ENCODE data around the gene WWOX. TPM values are rescaled to one million over a fixed set of nuclear protein-coding genes. Genes with fewer than 3 reads are reported as not detected.

The WWOX gene
- polyA plus RNA-seq, 1 donor (not counting 4 experiments of a cell fraction or from before 2014, with no cell fraction given): 5.1 TPM

- Histone ChIP-seq H3K4me2 (ENCODE audit: control insufficient read depth, extremely low read depth, insufficient read depth, low read depth, low read length) (no peak overlapping the region), H3K27me3 (ENCODE audit: control insufficient read depth, extremely low read depth, insufficient read depth, low read length) (no peaks in the 10 kb centered on the region), H4K20me1 (ENCODE audit: control insufficient read depth, extremely low read depth, insufficient read depth, low read length) (no peaks in the 10 kb centered on the region), H3K36me3 (ENCODE audit: control insufficient read depth in 2 of 2, extremely low read depth in 1 of 2, insufficient read depth in 2 of 2, low read length in 2 of 2) (no peaks in the 10 kb centered on the region), H3K79me2 (ENCODE audit: control insufficient read depth, insufficient read depth, low read length) (no peaks in the 10 kb centered on the region), H2AFZ (ENCODE audit: control insufficient read depth, low read length) (no peak overlapping the region), H3K4me1 (ENCODE audit: control insufficient read depth, extremely low read depth, insufficient read depth, low read length) (peaks cover 3% of the 10 kb centered on the region), H3K9ac (ENCODE audit: control insufficient read depth, extremely low read depth, insufficient read depth, low read length) (no peak overlapping the region), H3K9me1 (ENCODE audit: control insufficient read depth, extremely low read depth, insufficient read depth, low read length) (no peaks in the 10 kb centered on the region), H3K27ac (ENCODE audit: control insufficient read depth, insufficient read depth, low read length) (no peak overlapping the region), H3K4me3 (ENCODE audit: control insufficient read depth in 2 of 3, extremely low read depth in 1 of 3, insufficient read depth in 2 of 3, low read depth in 1 of 3, low read length in 3 of 3) (no peak overlapping the region), H3K9me3 (ENCODE audit: control insufficient read depth, low read depth, low read length) (no peaks in the 10 kb centered on the region)
- DNase-seq (ENCODE audit: low read depth, low spot score): no peak
- no peak for FAIRE-seq
- TF ChIP-seq, protein P1, sequence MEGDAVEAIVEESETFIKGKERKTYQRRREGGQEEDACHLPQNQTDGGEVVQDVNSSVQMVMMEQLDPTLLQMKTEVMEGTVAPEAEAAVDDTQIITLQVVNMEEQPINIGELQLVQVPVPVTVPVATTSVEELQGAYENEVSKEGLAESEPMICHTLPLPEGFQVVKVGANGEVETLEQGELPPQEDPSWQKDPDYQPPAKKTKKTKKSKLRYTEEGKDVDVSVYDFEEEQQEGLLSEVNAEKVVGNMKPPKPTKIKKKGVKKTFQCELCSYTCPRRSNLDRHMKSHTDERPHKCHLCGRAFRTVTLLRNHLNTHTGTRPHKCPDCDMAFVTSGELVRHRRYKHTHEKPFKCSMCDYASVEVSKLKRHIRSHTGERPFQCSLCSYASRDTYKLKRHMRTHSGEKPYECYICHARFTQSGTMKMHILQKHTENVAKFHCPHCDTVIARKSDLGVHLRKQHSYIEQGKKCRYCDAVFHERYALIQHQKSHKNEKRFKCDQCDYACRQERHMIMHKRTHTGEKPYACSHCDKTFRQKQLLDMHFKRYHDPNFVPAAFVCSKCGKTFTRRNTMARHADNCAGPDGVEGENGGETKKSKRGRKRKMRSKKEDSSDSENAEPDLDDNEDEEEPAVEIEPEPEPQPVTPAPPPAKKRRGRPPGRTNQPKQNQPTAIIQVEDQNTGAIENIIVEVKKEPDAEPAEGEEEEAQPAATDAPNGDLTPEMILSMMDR (optimal IDR thresholded peaks at IDR 0.05 in 1 of 3, IDR thresholded peaks at IDR 0.05 in 1 of 3, conservative IDR thresholded peaks at IDR 0.05 in 1 of 3; ENCODE audit: extremely low read depth in 1 of 3, insufficient read depth in 2 of 3, low read length in 3 of 3): no peak
- TF ChIP-seq EZH2 (IDR thresholded peaks at IDR 0.05; ENCODE audit: low read length): no peak
- dilution Hi-C loops (cut with MboI; ENCODE audit: extremely low pct_ligation_motif_present, low sequenced_read_pairs): no loop called here
Measured at GRCh38 chr16:79092846-79093245, 993.4 kb downstream of the WWOX start.

- TF ChIP-seq, protein P1 (optimal IDR thresholded peaks at IDR 0.05 in 1 of 3, IDR thresholded peaks at IDR 0.05 in 1 of 3, conservative IDR thresholded peaks at IDR 0.05 in 1 of 3; ENCODE audit: extremely low read depth in 1 of 3, insufficient read depth in 2 of 3, low read length in 3 of 3): no peak
- TF ChIP-seq EZH2 (IDR thresholded peaks at IDR 0.05; ENCODE audit: low read length): no peak
- Histone ChIP-seq H3K79me2 (ENCODE audit: control insufficient read depth, insufficient read depth, low read length) (no peaks in the 10 kb centered on the region), H2AFZ (ENCODE audit: control insufficient read depth, low read length) (no peak overlapping the region), H3K9me3 (ENCODE audit: control insufficient read depth, low read depth, low read length) (no peaks in the 10 kb centered on the region), H4K20me1 (ENCODE audit: control insufficient read depth, extremely low read depth, insufficient read depth, low read length) (no peaks in the 10 kb centered on the region), H3K36me3 (ENCODE audit: control insufficient read depth in 2 of 2, extremely low read depth in 1 of 2, insufficient read depth in 2 of 2, low read length in 2 of 2) (no peaks in the 10 kb centered on the region), H3K27me3 (ENCODE audit: control insufficient read depth, extremely low read depth, insufficient read depth, low read length) (no peaks in the 10 kb centered on the region), H3K9me1 (ENCODE audit: control insufficient read depth, extremely low read depth, insufficient read depth, low read length) (no peaks in the 10 kb centered on the region), H3K4me1 (ENCODE audit: control insufficient read depth, extremely low read depth, insufficient read depth, low read length) (peaks cover 3% of the 10 kb centered on the region), H3K4me3 (ENCODE audit: control insufficient read depth in 2 of 3, extremely low read depth in 1 of 3, insufficient read depth in 2 of 3, low read depth in 1 of 3, low read length in 3 of 3) (no peak overlapping the region), H3K9ac (ENCODE audit: control insufficient read depth, extremely low read depth, insufficient read depth, low read length) (no peak overlapping the region), H3K4me2 (ENCODE audit: control insufficient read depth, extremely low read depth, insufficient read depth, low read depth, low read length) (no peak overlapping the region), H3K27ac (ENCODE audit: control insufficient read depth, insufficient read depth, low read length) (no peak overlapping the region)
- dilution Hi-C loops (cut with MboI; ENCODE audit: extremely low pct_ligation_motif_present, low sequenced_read_pairs): no loop called here
- FAIRE-seq (no peak), DNase-seq (ENCODE audit: low read depth, low spot score) (no peak)
Measured at GRCh38 chr16:79093554-79093967, 994.1 kb downstream of the WWOX start.

Measured in keratinocyte (primary cell).